ENCODE results near the gene MRRF.

MRRF gene

DNA sequence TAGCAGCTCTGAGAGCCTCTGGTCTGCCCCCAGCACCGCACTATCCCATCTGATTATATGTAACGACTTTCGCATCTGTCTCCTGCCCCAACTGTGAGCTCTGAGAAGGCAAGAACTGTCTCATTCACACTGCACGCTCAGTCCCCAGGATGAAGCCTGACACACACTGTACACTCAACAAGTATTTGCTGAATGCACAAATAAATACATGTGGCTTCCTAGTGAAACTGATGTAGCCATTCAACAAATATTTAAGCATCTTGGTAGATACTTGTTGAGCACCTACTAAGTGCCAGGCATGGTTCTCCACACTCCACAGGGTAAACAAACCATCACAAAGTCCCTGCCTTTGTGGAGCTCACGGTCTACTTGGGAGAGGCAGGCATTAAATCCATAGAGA lies 71.5 kb downstream of the MRRF start:
- peaks cover 1% of the 10 kb centered on the region; the same call in 1 of the 2 replicates for H3K27me3 ChIP-seq (replicated peaks; ENCODE audit: control insufficient read depth, insufficient read depth, low read length)
- no peak for DNase-seq (ENCODE audit: extremely low read depth, insufficient read length)
- H3K4me3 ChIP-seq (replicated peaks; ENCODE audit: low read depth, low read length) = no peak overlapping the region
- H3K36me3 ChIP-seq (ENCODE audit: control insufficient read depth, insufficient read depth, low read length) = no peaks in the 10 kb centered on the region
- TF ChIP-seq, protein P1, sequence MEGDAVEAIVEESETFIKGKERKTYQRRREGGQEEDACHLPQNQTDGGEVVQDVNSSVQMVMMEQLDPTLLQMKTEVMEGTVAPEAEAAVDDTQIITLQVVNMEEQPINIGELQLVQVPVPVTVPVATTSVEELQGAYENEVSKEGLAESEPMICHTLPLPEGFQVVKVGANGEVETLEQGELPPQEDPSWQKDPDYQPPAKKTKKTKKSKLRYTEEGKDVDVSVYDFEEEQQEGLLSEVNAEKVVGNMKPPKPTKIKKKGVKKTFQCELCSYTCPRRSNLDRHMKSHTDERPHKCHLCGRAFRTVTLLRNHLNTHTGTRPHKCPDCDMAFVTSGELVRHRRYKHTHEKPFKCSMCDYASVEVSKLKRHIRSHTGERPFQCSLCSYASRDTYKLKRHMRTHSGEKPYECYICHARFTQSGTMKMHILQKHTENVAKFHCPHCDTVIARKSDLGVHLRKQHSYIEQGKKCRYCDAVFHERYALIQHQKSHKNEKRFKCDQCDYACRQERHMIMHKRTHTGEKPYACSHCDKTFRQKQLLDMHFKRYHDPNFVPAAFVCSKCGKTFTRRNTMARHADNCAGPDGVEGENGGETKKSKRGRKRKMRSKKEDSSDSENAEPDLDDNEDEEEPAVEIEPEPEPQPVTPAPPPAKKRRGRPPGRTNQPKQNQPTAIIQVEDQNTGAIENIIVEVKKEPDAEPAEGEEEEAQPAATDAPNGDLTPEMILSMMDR (IDR thresholded peaks at IDR 0.05; ENCODE audit: insufficient read depth, low read length, poor library complexity, severe bottlenecking) = no peak

DNA sequence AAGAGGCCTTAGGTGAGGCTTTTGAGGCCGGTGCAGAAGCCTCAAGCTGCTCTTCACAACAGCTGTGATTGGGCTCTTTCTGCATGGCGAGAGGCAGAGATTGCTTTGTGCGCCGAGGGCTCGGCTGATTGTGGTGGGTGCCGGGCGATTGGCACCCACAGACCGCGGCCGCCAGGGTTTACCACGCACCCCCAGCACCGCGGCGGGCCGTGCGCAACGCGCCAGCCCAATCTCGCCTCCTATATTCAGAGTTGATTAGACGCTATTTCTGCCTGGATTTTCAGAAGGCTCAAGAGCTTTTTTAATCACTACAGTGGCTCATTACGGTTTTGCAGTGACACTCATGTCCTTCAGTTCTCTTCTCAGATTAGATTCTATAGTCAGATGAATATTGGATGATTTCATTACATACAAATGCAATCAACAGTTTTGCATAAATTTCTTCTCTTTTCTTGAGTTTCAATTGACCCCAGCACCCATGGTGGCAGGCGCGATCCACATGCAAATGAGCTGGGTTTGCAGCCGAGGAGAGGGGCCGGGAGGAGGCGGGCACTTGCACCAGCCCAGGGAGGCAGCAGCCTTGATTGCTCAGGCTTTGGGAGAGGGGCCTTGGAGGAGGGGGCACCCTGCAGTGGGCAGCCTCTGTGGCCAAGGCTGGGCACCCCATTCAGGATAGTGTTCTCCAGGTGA lies 72.3 kb downstream of the MRRF start:
- TF ChIP-seq, protein P1 (IDR thresholded peaks at IDR 0.05; ENCODE audit: insufficient read depth, low read length, poor library complexity, severe bottlenecking) = no peak
- Histone ChIP-seq H3K27me3 (replicated peaks; ENCODE audit: control insufficient read depth, insufficient read depth, low read length) (peaks cover 1% of the 10 kb centered on the region; the same call in 1 of the 2 replicates), H3K4me3 (replicated peaks; ENCODE audit: low read depth, low read length) (no peak overlapping the region), H3K36me3 (ENCODE audit: control insufficient read depth, insufficient read depth, low read length) (no peaks in the 10 kb centered on the region)
- DNase-seq (ENCODE audit: extremely low read depth, insufficient read length) = no peak

DNA sequence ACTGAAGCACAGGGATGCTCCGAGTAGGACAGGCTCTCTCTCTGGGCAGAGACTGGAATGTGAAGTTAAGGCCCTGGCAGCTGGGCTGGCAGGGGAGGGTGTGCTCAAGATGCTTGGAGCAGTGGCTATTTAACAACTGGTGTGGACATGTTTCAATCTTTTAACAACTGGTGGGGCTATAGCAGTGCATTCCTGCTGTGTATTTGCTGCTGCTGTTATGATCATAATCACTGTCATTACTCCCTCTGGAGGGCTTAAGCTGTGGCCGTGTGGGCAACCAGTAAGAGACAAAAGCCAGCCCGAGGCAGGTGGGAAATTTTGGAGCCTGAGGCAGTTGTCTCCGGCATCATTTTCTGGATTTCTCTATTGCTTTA lies 72.9 kb downstream of the MRRF start:
- TF ChIP-seq, protein P1 (IDR thresholded peaks at IDR 0.05; ENCODE audit: insufficient read depth, low read length, poor library complexity, severe bottlenecking) = no peak
- H3K27me3 ChIP-seq (replicated peaks; ENCODE audit: control insufficient read depth, insufficient read depth, low read length) = peaks cover 1% of the 10 kb centered on the region; the same call in 1 of the 2 replicates
- no peak for DNase-seq (ENCODE audit: extremely low read depth, insufficient read length)
- no peaks in the 10 kb centered on the region for H3K36me3 ChIP-seq (ENCODE audit: control insufficient read depth, insufficient read depth, low read length)
- H3K4me3 ChIP-seq (replicated peaks; ENCODE audit: low read depth, low read length) = no peak overlapping the region

DNA sequence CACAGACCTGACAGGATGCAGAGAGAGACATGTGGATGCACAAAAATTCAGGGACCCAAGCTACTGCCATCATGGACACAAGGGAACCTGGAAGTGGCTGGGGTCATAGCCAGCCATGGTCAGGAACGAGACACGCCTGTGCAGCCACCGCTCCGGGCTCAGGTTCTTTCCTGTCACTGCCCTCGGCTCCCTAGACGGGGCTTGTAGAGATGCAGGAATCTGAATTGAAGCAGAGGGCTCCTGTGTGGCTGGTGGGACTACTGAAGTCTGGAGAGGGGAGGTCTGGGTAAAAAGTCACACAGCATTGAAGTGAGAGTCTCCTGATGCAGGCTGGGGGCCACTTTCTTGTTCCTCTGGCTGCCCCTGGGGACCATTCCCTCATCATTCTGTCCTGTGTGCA lies 73.9 kb downstream of the MRRF start:
- Histone ChIP-seq H3K27me3 (replicated peaks; ENCODE audit: control insufficient read depth, insufficient read depth, low read length) (peaks cover 1% of the 10 kb centered on the region; the same call in 1 of the 2 replicates), H3K4me3 (replicated peaks; ENCODE audit: low read depth, low read length) (no peak overlapping the region), H3K36me3 (ENCODE audit: control insufficient read depth, insufficient read depth, low read length) (no peaks in the 10 kb centered on the region)
- TF ChIP-seq, protein P1 (IDR thresholded peaks at IDR 0.05; ENCODE audit: insufficient read depth, low read length, poor library complexity, severe bottlenecking) = no peak
- no peak for DNase-seq (ENCODE audit: extremely low read depth, insufficient read length)

DNA sequence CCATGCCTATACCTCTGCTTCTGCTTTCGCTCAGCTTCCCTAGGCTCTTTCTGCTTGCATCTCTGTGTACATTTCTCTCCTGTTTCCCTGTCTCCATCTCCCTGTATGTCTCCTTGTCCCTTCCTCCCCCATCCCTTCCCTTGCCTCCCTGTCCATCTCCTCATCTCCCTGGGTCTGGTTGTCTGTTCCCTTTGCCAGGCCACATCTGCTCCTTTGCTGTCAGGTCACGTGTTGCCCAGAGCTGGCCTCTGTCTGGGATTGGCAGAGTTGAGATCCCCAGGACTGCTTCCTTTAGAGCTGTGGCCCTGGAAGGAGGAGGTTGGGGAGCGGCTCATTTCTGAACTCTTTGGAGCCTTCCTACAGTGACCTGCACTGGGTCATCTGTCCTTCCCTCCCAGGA lies 74.3 kb downstream of the MRRF start:
- DNase-seq (ENCODE audit: extremely low read depth, insufficient read length) = no peak
- TF ChIP-seq, protein P1 (IDR thresholded peaks at IDR 0.05; ENCODE audit: insufficient read depth, low read length, poor library complexity, severe bottlenecking) = no peak
- Histone ChIP-seq H3K27me3 (replicated peaks; ENCODE audit: control insufficient read depth, insufficient read depth, low read length) (peaks cover 1% of the 10 kb centered on the region; the same call in 1 of the 2 replicates), H3K4me3 (replicated peaks; ENCODE audit: low read depth, low read length) (no peak overlapping the region), H3K36me3 (ENCODE audit: control insufficient read depth, insufficient read depth, low read length) (no peaks in the 10 kb centered on the region)

All from GM06990 (cell line).